Mammary epithelial cell (primary cell): ENCODE measurements around the gene HSPA12B.
A peak's percentile ranks its signal among the peaks of the same experiment; 100 is the strongest.

Experiments used
- CTCF ChIP-seq, 2 donors: IDR thresholded peaks in 1 of 2; conservative IDR thresholded peaks in 1 of 2; 2 replicates each; pipeline ENCODE4 v1.5.1; 2011 to 2012; ENCODE audit warnings: inconsistent platforms in 2 of 2, low read length in 2 of 2, mild to moderate bottlenecking in 2 of 2, control low read depth in 1 of 2, low read depth in 1 of 2; ENCODE audit not compliant: insufficient read depth in 1 of 2; ENCODE audit errors: extremely low read depth in 1 of 2
- EZH2 ChIP-seq: IDR thresholded peaks from 2 replicates; pipeline ENCODE4 v1.6.1; 2012; ENCODE audit warnings: low read length, inconsistent platforms, borderline replicate concordance

GRCh38 chr20:3786126-3786484, 53.6 kb downstream of the HSPA12B start:
- TF ChIP-seq CTCF (conservative IDR thresholded peaks at IDR 0.05 in 1 of 2, IDR thresholded peaks at IDR 0.05 in 1 of 2; ENCODE audit: extremely low read depth in 1 of 2, insufficient read depth in 1 of 2, low read depth in 1 of 2, low read length in 2 of 2), result peak in 1 of 2 donors; percentile 9
- TF ChIP-seq EZH2, result no peak
